OCI-LY1 (cell line): ENCODE results near the gene GUCA1A.
"Not testable (repeated sequence)": the region's sequence is repeated elsewhere in the genome, so short reads cannot be mapped to it uniquely, and the experiment has no call there.

Source experiments
- H2AFZ ChIP-seq: fragments of 200-600 bp; sonication (generic), shearing (Covaris generic); 2 replicates; pipeline ENCODE4 v1.6.0; 2014; ENCODE audit warnings: antibody characterized with exemption, mild to moderate bottlenecking, low read length
- H3F3A ChIP-seq: fragments of 200-600 bp; sonication (generic), shearing (Covaris generic); 2 replicates; pipeline ENCODE4 v1.6.0; 2014; ENCODE audit warnings: mild to moderate bottlenecking, antibody characterized with exemption, low read length, moderate library complexity; ENCODE audit not compliant: insufficient read depth
- H3K27ac ChIP-seq: fragments of 200-600 bp; sonication (generic); 2 replicates; pipeline ENCODE4 v1.5.1; 2014; ENCODE audit warnings: low read length, mixed run types, mild to moderate bottlenecking, low read depth; ENCODE audit not compliant: poor library complexity, severe bottlenecking
- H3K27me3 ChIP-seq: fragments of 200-600 bp; sonication (generic); 2 replicates; pipeline ENCODE4 v1.6.0; 2014; ENCODE audit warnings: antibody characterized with exemption, mild to moderate bottlenecking, low read length, moderate library complexity; ENCODE audit not compliant: insufficient read depth
- H3K36me3 ChIP-seq: fragments of 200-600 bp; sonication (generic); 2 replicates; pipeline ENCODE4 v1.6.1; 2014; ENCODE audit warnings: mild to moderate bottlenecking, antibody characterized with exemption, low read length, moderate library complexity, mixed read lengths; ENCODE audit not compliant: insufficient read depth
- H3K4me1 ChIP-seq: fragments of 200-600 bp; sonication (generic); 2 replicates; pipeline ENCODE4 v1.5.1; 2014; ENCODE audit warnings: mild to moderate bottlenecking, low read length, moderate library complexity; ENCODE audit not compliant: insufficient read depth, severe bottlenecking
- H3K4me2 ChIP-seq: fragments of 200-600 bp; sonication (generic), shearing (Covaris generic); 2 replicates; pipeline ENCODE4 v1.6.1; 2014; ENCODE audit warnings: low read length
- H3K4me3 ChIP-seq: fragments of 200-600 bp; sonication (generic); 2 replicates; pipeline ENCODE4 v1.5.1; 2014; ENCODE audit warnings: low read length, low read depth, mild to moderate bottlenecking, mixed read lengths; ENCODE audit not compliant: poor library complexity, severe bottlenecking
- H3K79me2 ChIP-seq: fragments of 200-600 bp; shearing (Covaris generic); 2 replicates; pipeline ENCODE4 v1.6.1; 2016; ENCODE audit warnings: mixed run types, low read length, mixed read lengths; ENCODE audit not compliant: insufficient read depth
- H3K9ac ChIP-seq: fragments of 200-600 bp; sonication (generic), shearing (Covaris generic); 2 replicates; pipeline ENCODE4 v1.6.1; 2014; ENCODE audit warnings: mild to moderate bottlenecking, low read length, mixed read lengths
- H3K9me2 ChIP-seq: fragments of 200-600 bp; sonication (generic), shearing (Covaris generic); 2 replicates; pipeline ENCODE4 v1.6.1; 2014; ENCODE audit warnings: low read depth, mild to moderate bottlenecking, low read length, mixed read lengths
- H3K9me3 ChIP-seq: fragments of 200-600 bp; shearing (Covaris generic); 2 replicates; pipeline ENCODE4 v1.6.1; 2014; ENCODE audit warnings: low read length, mixed read lengths
- H4K20me1 ChIP-seq: fragments of 200-600 bp; sonication (generic), shearing (Covaris generic); 2 replicates; pipeline ENCODE4 v1.6.0; 2016; ENCODE audit warnings: mild to moderate bottlenecking, low read length; ENCODE audit not compliant: insufficient read depth
- CTCF ChIP-seq: fragments of 200-600 bp; sonication (generic), shearing (Covaris generic); IDR thresholded peaks from 2 replicates; pipeline ENCODE4 v1.5.1; 2017; ENCODE audit warnings: mild to moderate bottlenecking, antibody characterized with exemption, low read length, moderate library complexity, mixed read lengths
- EZH2 ChIP-seq: fragments of 200-600 bp; sonication (generic), shearing (Covaris generic); IDR thresholded peaks from 2 replicates; pipeline ENCODE4 v1.8.0; 2017; ENCODE audit warnings: borderline replicate concordance, mixed run types, mild to moderate bottlenecking, antibody characterized with exemption, low read length, moderate library complexity, mixed read lengths

GUCA1A gene

GRCh38 chr6:42199106-42199981 lies 26.2 kb downstream of the GUCA1A start:
- H3F3A ChIP-seq: no peaks in the 10 kb centered on the region
- no peak overlapping the region for H3K4me2 ChIP-seq

DNA sequence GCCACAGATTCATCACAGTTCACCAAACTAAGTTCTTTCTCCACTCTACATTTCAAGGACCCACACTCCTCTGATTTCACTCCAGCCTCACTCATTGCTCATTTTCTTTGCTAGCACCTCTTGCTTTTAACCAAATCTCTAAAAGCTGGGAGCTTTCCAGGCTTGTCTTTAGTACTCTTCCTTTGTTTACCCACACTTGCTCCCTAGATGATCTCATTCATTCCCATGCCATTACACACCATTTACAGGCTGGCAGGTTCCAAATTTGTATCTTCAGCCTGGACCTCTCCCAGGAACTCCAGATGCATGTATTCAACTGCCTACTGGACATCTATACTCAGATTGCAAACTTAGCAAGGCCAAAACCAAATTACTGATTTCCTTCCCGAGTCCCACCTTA lies 26.9 kb downstream of the GUCA1A start:
- no peaks in the 10 kb centered on the region for H3K27me3 ChIP-seq
- H3K4me2 ChIP-seq: no peak overlapping the region
- no peaks in the 10 kb centered on the region for H3K9me2 ChIP-seq
- H2AFZ ChIP-seq: no peak overlapping the region
- no peak overlapping the region for H3K9ac ChIP-seq
- H3K36me3 ChIP-seq: peaks cover 24% of the 10 kb centered on the region
- TF ChIP-seq EZH2: no peak
- no peak for TF ChIP-seq CTCF
- no peaks in the 10 kb centered on the region for H3K79me2 ChIP-seq
- no peaks in the 10 kb centered on the region for H3K9me3 ChIP-seq
- H3K27ac ChIP-seq: no peak overlapping the region
- no peaks in the 10 kb centered on the region for H3K4me1 ChIP-seq
- no peaks in the 10 kb centered on the region for H4K20me1 ChIP-seq
- H3F3A ChIP-seq: no peaks in the 10 kb centered on the region
- no peak overlapping the region for H3K4me3 ChIP-seq

More at GRCh38 chr6:42199106-42199981, 26.2 kb downstream of the GUCA1A start:
- Histone ChIP-seq H3K9me3 (no peaks in the 10 kb centered on the region), H3K79me2 (no peaks in the 10 kb centered on the region), H4K20me1 (no peaks in the 10 kb centered on the region), H3K27ac (no peak overlapping the region), H3K9ac (no peak overlapping the region), H3K4me1 (no peaks in the 10 kb centered on the region), H3K36me3 (peaks cover 21% of the 10 kb centered on the region), H3K4me3 (no peak overlapping the region), H3K27me3 (no peaks in the 10 kb centered on the region), H2AFZ (no peak overlapping the region), H3K9me2 (no peaks in the 10 kb centered on the region)
- no peak for TF ChIP-seq EZH2
- TF ChIP-seq CTCF: no peak

GRCh38 chr6:42201382-42201781 lies 28.2 kb downstream of the GUCA1A start:
- H3K9me2 ChIP-seq: no peaks in the 10 kb centered on the region
- no peak overlapping the region for H3K4me3 ChIP-seq
- H3K27ac ChIP-seq: no peak overlapping the region
- TF ChIP-seq EZH2: no peak
- TF ChIP-seq CTCF: no peak
- H3K9me3 ChIP-seq: no peaks in the 10 kb centered on the region
- H3K4me1 ChIP-seq: no peaks in the 10 kb centered on the region
- H3F3A ChIP-seq: no peaks in the 10 kb centered on the region
- no peaks in the 10 kb centered on the region for H4K20me1 ChIP-seq
- no peak overlapping the region for H2AFZ ChIP-seq
- no peaks in the 10 kb centered on the region for H3K79me2 ChIP-seq
- no peak overlapping the region for H3K9ac ChIP-seq
- H3K27me3 ChIP-seq: no peaks in the 10 kb centered on the region
- no peak overlapping the region for H3K4me2 ChIP-seq
- H3K36me3 ChIP-seq: peaks cover 33% of the 10 kb centered on the region

DNA sequence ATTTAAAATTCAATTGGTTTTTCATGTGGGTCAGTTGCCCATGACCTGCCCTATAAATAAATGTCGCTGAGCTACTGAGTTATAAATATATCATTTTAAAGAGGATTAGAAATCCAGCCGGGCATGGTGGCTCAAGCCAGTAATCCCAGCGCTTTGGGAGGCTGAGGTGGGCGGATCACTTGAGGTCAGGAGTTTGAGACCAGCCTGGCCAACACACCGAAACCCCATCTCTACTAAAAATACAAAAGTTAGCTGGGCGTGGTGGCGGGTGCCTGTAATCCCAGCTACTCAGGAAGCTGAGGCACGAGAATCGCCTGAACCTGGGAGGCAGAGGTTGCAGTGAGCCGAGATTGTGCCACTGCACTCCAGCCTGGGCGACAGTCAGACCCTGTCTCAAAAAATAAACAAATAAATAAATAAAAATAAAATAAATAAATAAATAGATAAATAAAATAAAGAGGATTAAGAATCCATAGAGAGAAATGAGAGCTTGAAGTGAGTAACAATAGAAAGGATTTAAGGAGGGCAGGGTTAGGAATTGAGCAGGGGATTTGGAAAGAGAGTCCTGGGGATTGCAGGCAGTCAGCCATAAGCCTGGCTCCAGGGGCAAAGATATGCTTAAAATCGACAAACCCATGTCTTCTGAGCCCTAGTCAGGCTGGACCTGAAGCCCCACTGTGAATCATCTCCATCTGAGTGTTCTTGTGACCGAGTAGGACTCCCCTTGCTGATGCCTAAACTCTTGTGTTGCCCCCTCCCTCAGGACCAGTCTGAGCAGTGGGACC lies 29.2 kb downstream of the GUCA1A start:
- H3K4me3 ChIP-seq, H3K4me1 ChIP-seq, H3K27me3 ChIP-seq, H3F3A ChIP-seq, H3K9me2 ChIP-seq, H3K27ac ChIP-seq, H3K79me2 ChIP-seq, H4K20me1 ChIP-seq, H3K9ac ChIP-seq, H2AFZ ChIP-seq, H3K4me2 ChIP-seq, H3K9me3 ChIP-seq: not testable (repeated sequence)
- peaks cover 38% of the 10 kb centered on the region for H3K36me3 ChIP-seq
